SK-N-SH (cell line): ENCODE data around the gene OSBP2. TPM values are rescaled to one million over a fixed set of nuclear protein-coding genes. Genes with fewer than 3 reads are reported as not detected.

Experiments used
- CTCF ChIA-PET: fragments of 300-600, 350-600 bp; formaldehyde crosslinking; extraction: SDS; loops from one replicate; lab custom pipeline; 2021; lab: Yijun Ruan, JAX
- POLR2A ChIA-PET: fragments of 350-600 bp; sonication (Branson Sonifier 250); formaldehyde crosslinking; extraction: SDS; loops from one replicate; lab custom pipeline; 2020; ENCODE audit warnings: antibody characterized with exemption, inconsistent platforms; lab: Yijun Ruan, JAX
- DNase-seq: peaks from one replicate; pipeline ENCODE4 v3.0.0; 2012
- H2AFZ ChIP-seq: fragments of 200-600 bp; sonication (generic); 2 replicates; pipeline ENCODE4 v1.8.1; 2016; ENCODE audit warnings: antibody characterized with exemption, mild to moderate bottlenecking, low read depth
- H3F3A ChIP-seq: fragments of 200-600 bp; sonication (generic); replicated peaks from 2 replicates; pipeline ENCODE3; 2016; ENCODE audit warnings: antibody characterized with exemption, mild to moderate bottlenecking; ENCODE audit not compliant: insufficient read depth
- H3K27ac ChIP-seq, 2 experiments: fragments of 200-500 bp in 1 of 2; fragments of 200-600 bp in 1 of 2; sonication (Bioruptor generic) in 1 of 2; sonication (generic), shearing (Covaris generic) in 1 of 2; 2 replicates each; pipeline versions ENCODE4 v1.5.1 to v1.6.1; 2014 to 2016; ENCODE audit warnings: low read depth in 2 of 2, inconsistent platforms in 1 of 2, low read length in 1 of 2, mild to moderate bottlenecking in 1 of 2, mixed read lengths in 1 of 2
- H3K27me3 ChIP-seq: fragments of 200-600 bp; sonication (generic), shearing (Covaris generic); 2 replicates; pipeline ENCODE4 v1.6.1; 2016; ENCODE audit warnings: mixed run types; ENCODE audit not compliant: insufficient read depth
- H3K36me3 ChIP-seq, 2 experiments: fragments of 200-500 bp in 1 of 2; fragments of 200-600 bp in 1 of 2; sonication (Bioruptor generic) in 1 of 2; sonication (generic) in 1 of 2; replicated peaks in 1 of 2; 2 replicates each; pipeline versions ENCODE3 to v1.5.1; 2014 to 2016; ENCODE audit warnings: low read length in 1 of 2, mild to moderate bottlenecking in 1 of 2; ENCODE audit not compliant: insufficient read depth in 2 of 2, control insufficient read depth in 1 of 2
- H3K4me1 ChIP-seq, 2 experiments: fragments of 200-500 bp in 1 of 2; fragments of 200-600 bp in 1 of 2; sonication (Bioruptor generic) in 1 of 2; sonication (generic), shearing (Covaris generic) in 1 of 2; 2 replicates each; pipeline versions ENCODE4 v1.5.1 to v1.6.1; 2014 to 2016; ENCODE audit warnings: low read depth in 1 of 2, low read length in 1 of 2, mixed run types in 1 of 2; ENCODE audit not compliant: insufficient read depth in 2 of 2, control insufficient read depth in 1 of 2
- H3K4me2 ChIP-seq: fragments of 200-600 bp; sonication (generic), shearing (Covaris generic); 2 replicates; pipeline ENCODE4 v1.6.1; 2017; ENCODE audit warnings: mixed run types
- H3K4me3 ChIP-seq, 2 experiments: fragments of 200-500 bp in 1 of 2; fragments of 200-600 bp in 1 of 2; sonication (Bioruptor generic) in 1 of 2; sonication (generic), shearing (Covaris generic) in 1 of 2; 2 replicates each; pipeline versions ENCODE4 v1.5.1 to v1.8.1; 2014 to 2016; ENCODE audit warnings: low read depth in 2 of 2, inconsistent platforms in 1 of 2, low read length in 1 of 2, mild to moderate bottlenecking in 1 of 2, mixed read lengths in 1 of 2, moderate library complexity in 1 of 2
- H3K79me2 ChIP-seq: fragments of 200-600 bp; sonication (generic); 2 replicates; pipeline ENCODE4 v1.8.1; 2017; ENCODE audit warnings: mild to moderate bottlenecking; ENCODE audit not compliant: insufficient read depth
- H3K9ac ChIP-seq: fragments of 200-600 bp; sonication (generic); 2 replicates; pipeline ENCODE4 v1.6.1; 2017; ENCODE audit warnings: mixed run types
- H3K9me2 ChIP-seq: fragments of 200-600 bp; sonication (generic); 2 replicates; pipeline ENCODE4 v1.6.1; 2017; ENCODE audit warnings: mixed run types
- H3K9me3 ChIP-seq: fragments of 200-600 bp; sonication (generic); 2 replicates; pipeline ENCODE4 v1.6.1; 2017; ENCODE audit warnings: mixed run types, mild to moderate bottlenecking, moderate library complexity
- H4K20me1 ChIP-seq: fragments of 200-600 bp; sonication (generic); 2 replicates; pipeline ENCODE4 v1.6.1; 2017; ENCODE audit warnings: mild to moderate bottlenecking, mixed run types; ENCODE audit not compliant: insufficient read depth
- CTCF ChIP-seq: fragments of 200-600 bp; sonication (generic); IDR thresholded peaks from 2 replicates; pipeline ENCODE4 v1.6.1; 2017; ENCODE audit warnings: antibody characterized with exemption, mild to moderate bottlenecking, moderate library complexity
- ELF1 ChIP-seq: IDR thresholded peaks from 2 replicates; pipeline ENCODE4 v1.4.0; 2012
- EP300 ChIP-seq, 2 experiments: IDR thresholded peaks; 2 replicates each; pipeline versions ENCODE4 v1.4.0 to v1.6.1; 2012; ENCODE audit warnings: borderline replicate concordance in 1 of 2, low read depth in 1 of 2, low read length in 1 of 2
- EZH2phosphoT487 ChIP-seq: fragments of 200-600 bp; sonication (generic); IDR thresholded peaks from 2 replicates; pipeline ENCODE4 v1.6.1; 2017; ENCODE audit warnings: low read depth, mixed run types, mild to moderate bottlenecking, antibody characterized with exemption, moderate library complexity, borderline replicate concordance
- FOSL2 ChIP-seq: IDR thresholded peaks from 2 replicates; pipeline ENCODE4 v1.4.0; 2012; ENCODE audit warnings: low read depth, mild to moderate bottlenecking, moderate library complexity, borderline replicate concordance
- FOXJ3 ChIP-seq: sonication (generic); formaldehyde crosslinking; IDR thresholded peaks from 2 replicates; pipeline ENCODE4 v1.5.1; 2020; ENCODE audit warnings: mild to moderate bottlenecking, missing genetic modification reagents
- GATA2 ChIP-seq: sonication (generic); formaldehyde crosslinking; IDR thresholded peaks from 2 replicates; pipeline ENCODE4 v1.5.0; 2020; ENCODE audit warnings: mild to moderate bottlenecking, missing genetic modification reagents
- MAX ChIP-seq: IDR thresholded peaks from 2 replicates; pipeline ENCODE4 v1.4.0; 2012; ENCODE audit warnings: low read depth
- NFIC ChIP-seq: IDR thresholded peaks from 2 replicates; pipeline ENCODE4 v1.4.0; 2012; ENCODE audit warnings: borderline replicate concordance
- NRF1 ChIP-seq: IDR thresholded peaks from 2 replicates; pipeline ENCODE4 v1.6.1; 2012; ENCODE audit warnings: low read depth, mild to moderate bottlenecking, low read length
- PBX3 ChIP-seq: IDR thresholded peaks from 2 replicates; pipeline ENCODE4; 2012
- RCOR1 ChIP-seq: fragments of 150-350 bp; IDR thresholded peaks from 2 replicates; pipeline ENCODE4 v1.6.1; 2017; ENCODE audit warnings: antibody characterized with exemption, low read length
- REST ChIP-seq: IDR thresholded peaks from 2 replicates; pipeline ENCODE4 v1.6.1; 2012; ENCODE audit warnings: mild to moderate bottlenecking, low read depth, low read length, moderate library complexity
- TAF1 ChIP-seq: IDR thresholded peaks from 2 replicates; pipeline ENCODE4 v1.6.1; 2012; ENCODE audit warnings: low read depth, mild to moderate bottlenecking, low read length, moderate library complexity, borderline replicate concordance
- TEAD4 ChIP-seq: IDR thresholded peaks from 2 replicates; pipeline ENCODE4 v1.4.0; 2012; ENCODE audit warnings: mild to moderate bottlenecking, borderline replicate concordance; ENCODE audit not compliant: insufficient read depth
- USF1 ChIP-seq: IDR thresholded peaks from 2 replicates; pipeline ENCODE4 v1.4.0; 2012; ENCODE audit warnings: low read depth, borderline replicate concordance
- ZBTB33 ChIP-seq: IDR thresholded peaks from 2 replicates; pipeline ENCODE4 v1.4.0; 2012; ENCODE audit warnings: low read depth, borderline replicate concordance
- WGBS: methylation state at CpG from one replicate; pipeline ENCODE4 v1.1.6; 2017; ENCODE audit warnings: low lambda C conversion rate; 5-methylcytosine and 5-hydroxymethylcytosine counted together
- polyA plus RNA-seq, 3 experiments: library from polyadenylated mRNA; depleted of rRNA; stranded (reverse); fragments of >200 nt; gene quantifications; 2 replicates each; pipeline ENCODE4 v1.2.3, GENCODE V29; 2012

The OSBP2 gene
- polyA plus RNA-seq, 1 of the 3 experiments (the other 2 are of a cell fraction) = 3.1 TPM

- H2AFZ ChIP-seq = no peak overlapping the region
- H3K36me3 ChIP-seq = no peaks in the 10 kb centered on the region
- H3K27ac ChIP-seq = no peak overlapping the region
- no peaks in the 10 kb centered on the region for H3K79me2 ChIP-seq
- H3K9me2 ChIP-seq = no peaks in the 10 kb centered on the region
- H3F3A ChIP-seq = no peaks in the 10 kb centered on the region
- H3K4me1 ChIP-seq = no peaks in the 10 kb centered on the region; a peak in 2 of 4 replicates
- no peak overlapping the region for H3K4me2 ChIP-seq
- CTCF ChIA-PET = interaction anchor here (0.7 to 1.3 kb wide), 3 partner anchors 104 to 116 kb away, joined by 3 read pairs; no protein-coding TSS in a partner anchor
- no peaks in the 10 kb centered on the region for H3K27me3 ChIP-seq
- no peaks in the 10 kb centered on the region for H4K20me1 ChIP-seq
- TF ChIP-seq CTCF = no peak
- no peak for TF ChIP-seq ELF1
- no peak for TF ChIP-seq FOXJ3 (CRISPR knock-in tag)
- no peak for TF ChIP-seq PBX3
- no peak for TF ChIP-seq NFIC
- TF ChIP-seq FOSL2 = no peak
- no peak for TF ChIP-seq RCOR1
- no peak for TF ChIP-seq TAF1
- TF ChIP-seq EZH2phosphoT487 = no peak
- no peak for TF ChIP-seq MAX
- TF ChIP-seq USF1 = no peak
- no peak for TF ChIP-seq REST
- TF ChIP-seq TEAD4 = no peak
- no peak for TF ChIP-seq ZBTB33
- TF ChIP-seq GATA2 (CRISPR knock-in tag) = no peak
- TF ChIP-seq NRF1 = no peak
- no peak for TF ChIP-seq EP300 (IDR thresholded peaks at IDR 0.05; ENCODE audit: borderline replicate concordance in 1 of 2, low read depth in 1 of 2, low read length in 1 of 2)
- no peak for DNase-seq
- no peak overlapping the region for H3K9ac ChIP-seq
- WGBS = 81% methylated on average over 4 of the region's 4 CpGs
- H3K9me3 ChIP-seq = no peaks in the 10 kb centered on the region
- H3K4me3 ChIP-seq = no peak overlapping the region
- POLR2A ChIA-PET = no interaction called here
These were observed 79.9 kb downstream of the OSBP2 start for GRCh38 chr22:30774566-30774965.
